ENCODE measurements around the gene PMF1. TPM values are rescaled to one million over a fixed set of nuclear protein-coding genes. Genes with fewer than 3 reads are reported as not detected.

PMF1 gene
- total and polyA plus RNA-seq, 2 experiments from 2014 or later, result 112 to 118 TPM

DNA sequence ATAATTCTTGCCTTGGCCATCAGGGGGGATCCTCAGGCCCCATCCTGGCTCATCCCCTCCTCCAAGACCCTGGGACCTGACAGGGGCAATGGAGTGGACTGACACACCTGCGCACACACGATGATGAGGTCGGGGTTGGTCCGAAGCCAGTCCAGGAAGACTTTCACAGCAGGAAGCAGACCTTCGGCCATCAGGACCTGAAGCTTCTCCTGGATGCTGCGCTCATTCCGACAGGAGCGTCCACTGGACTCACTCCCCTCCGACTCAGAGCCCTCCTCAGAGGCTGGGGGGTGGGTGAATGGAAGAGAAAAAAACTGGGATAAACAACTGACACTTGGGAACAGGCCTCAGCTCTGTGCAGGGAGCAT, 50.5 kb downstream of the PMF1 start:
- Histone ChIP-seq H4K20me1 (replicated peaks; ENCODE audit: insufficient read depth) (peaks cover 27% of the 10 kb centered on the region), H3K36me3 (ENCODE audit: insufficient read depth) (peaks cover 83% of the 10 kb centered on the region), H3K27me3 (ENCODE audit: insufficient read depth) (no peaks in the 10 kb centered on the region), H2AFZ (no peak overlapping the region), H3K79me2 (replicated peaks; ENCODE audit: insufficient read depth) (no peaks in the 10 kb centered on the region), H3K4me3 (no peak overlapping the region), H3K4me1 (ENCODE audit: insufficient read depth) (no peaks in the 10 kb centered on the region), H3F3A (replicated peaks; ENCODE audit: low read depth) (peaks cover 20% of the 10 kb centered on the region; the same call in 1 of the 2 replicates), H3K27ac (ENCODE audit: low read depth) (no peak overlapping the region), H3K4me2 (no peak overlapping the region), H3K9me2 (ENCODE audit: insufficient read depth) (no peaks in the 10 kb centered on the region)
- Mint-ChIP-seq H3K4me1 (no peaks in the 10 kb centered on the region), H3K27me3 (ENCODE audit: insufficient read depth, low read depth, poor library complexity) (peaks cover 3% of the 10 kb centered on the region), H3K27ac (no peak overlapping the region), H3K9me3 (no peaks in the 10 kb centered on the region), H3K4me3 (no peak overlapping the region), H3K36me3 (ENCODE audit: low read depth) (peaks cover 89% of the 10 kb centered on the region)
- DNase-seq (ENCODE audit: low spot score), result no peak
- TF ChIP-seq CREB1 (CRISPR knock-in tag; IDR thresholded peaks at IDR 0.05; ENCODE audit: low read depth) (no peak), EZH2phosphoT487 (IDR thresholded peaks at IDR 0.05; ENCODE audit: unreplicated experiment) (no peak), NANOG (IDR thresholded peaks at IDR 0.05; ENCODE audit: borderline replicate concordance) (no peak), STAT1 (IDR thresholded peaks at IDR 0.05; ENCODE audit: unreplicated experiment) (no peak), POLR2AphosphoS5 (IDR thresholded peaks at IDR 0.05; ENCODE audit: low read depth) (no peak), JUNB (IDR thresholded peaks at IDR 0.05; ENCODE audit: unreplicated experiment) (no peak), ZNF114 (CRISPR knock-in tag; IDR thresholded peaks at IDR 0.05) (no peak), EZH2 (IDR thresholded peaks at IDR 0.05; ENCODE audit: low read depth, unreplicated experiment) (no peak)
- TF ChIP-seq, protein P1, sequence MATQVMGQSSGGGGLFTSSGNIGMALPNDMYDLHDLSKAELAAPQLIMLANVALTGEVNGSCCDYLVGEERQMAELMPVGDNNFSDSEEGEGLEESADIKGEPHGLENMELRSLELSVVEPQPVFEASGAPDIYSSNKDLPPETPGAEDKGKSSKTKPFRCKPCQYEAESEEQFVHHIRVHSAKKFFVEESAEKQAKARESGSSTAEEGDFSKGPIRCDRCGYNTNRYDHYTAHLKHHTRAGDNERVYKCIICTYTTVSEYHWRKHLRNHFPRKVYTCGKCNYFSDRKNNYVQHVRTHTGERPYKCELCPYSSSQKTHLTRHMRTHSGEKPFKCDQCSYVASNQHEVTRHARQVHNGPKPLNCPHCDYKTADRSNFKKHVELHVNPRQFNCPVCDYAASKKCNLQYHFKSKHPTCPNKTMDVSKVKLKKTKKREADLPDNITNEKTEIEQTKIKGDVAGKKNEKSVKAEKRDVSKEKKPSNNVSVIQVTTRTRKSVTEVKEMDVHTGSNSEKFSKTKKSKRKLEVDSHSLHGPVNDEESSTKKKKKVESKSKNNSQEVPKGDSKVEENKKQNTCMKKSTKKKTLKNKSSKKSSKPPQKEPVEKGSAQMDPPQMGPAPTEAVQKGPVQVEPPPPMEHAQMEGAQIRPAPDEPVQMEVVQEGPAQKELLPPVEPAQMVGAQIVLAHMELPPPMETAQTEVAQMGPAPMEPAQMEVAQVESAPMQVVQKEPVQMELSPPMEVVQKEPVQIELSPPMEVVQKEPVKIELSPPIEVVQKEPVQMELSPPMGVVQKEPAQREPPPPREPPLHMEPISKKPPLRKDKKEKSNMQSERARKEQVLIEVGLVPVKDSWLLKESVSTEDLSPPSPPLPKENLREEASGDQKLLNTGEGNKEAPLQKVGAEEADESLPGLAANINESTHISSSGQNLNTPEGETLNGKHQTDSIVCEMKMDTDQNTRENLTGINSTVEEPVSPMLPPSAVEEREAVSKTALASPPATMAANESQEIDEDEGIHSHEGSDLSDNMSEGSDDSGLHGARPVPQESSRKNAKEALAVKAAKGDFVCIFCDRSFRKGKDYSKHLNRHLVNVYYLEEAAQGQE (IDR thresholded peaks at IDR 0.05; ENCODE audit: unreplicated experiment), result no peak
- TF ChIP-seq, protein P2, sequence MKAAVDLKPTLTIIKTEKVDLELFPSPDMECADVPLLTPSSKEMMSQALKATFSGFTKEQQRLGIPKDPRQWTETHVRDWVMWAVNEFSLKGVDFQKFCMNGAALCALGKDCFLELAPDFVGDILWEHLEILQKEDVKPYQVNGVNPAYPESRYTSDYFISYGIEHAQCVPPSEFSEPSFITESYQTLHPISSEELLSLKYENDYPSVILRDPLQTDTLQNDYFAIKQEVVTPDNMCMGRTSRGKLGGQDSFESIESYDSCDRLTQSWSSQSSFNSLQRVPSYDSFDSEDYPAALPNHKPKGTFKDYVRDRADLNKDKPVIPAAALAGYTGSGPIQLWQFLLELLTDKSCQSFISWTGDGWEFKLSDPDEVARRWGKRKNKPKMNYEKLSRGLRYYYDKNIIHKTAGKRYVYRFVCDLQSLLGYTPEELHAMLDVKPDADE (IDR thresholded peaks at IDR 0.05), result no peak
- TF ChIP-seq, protein P3, sequence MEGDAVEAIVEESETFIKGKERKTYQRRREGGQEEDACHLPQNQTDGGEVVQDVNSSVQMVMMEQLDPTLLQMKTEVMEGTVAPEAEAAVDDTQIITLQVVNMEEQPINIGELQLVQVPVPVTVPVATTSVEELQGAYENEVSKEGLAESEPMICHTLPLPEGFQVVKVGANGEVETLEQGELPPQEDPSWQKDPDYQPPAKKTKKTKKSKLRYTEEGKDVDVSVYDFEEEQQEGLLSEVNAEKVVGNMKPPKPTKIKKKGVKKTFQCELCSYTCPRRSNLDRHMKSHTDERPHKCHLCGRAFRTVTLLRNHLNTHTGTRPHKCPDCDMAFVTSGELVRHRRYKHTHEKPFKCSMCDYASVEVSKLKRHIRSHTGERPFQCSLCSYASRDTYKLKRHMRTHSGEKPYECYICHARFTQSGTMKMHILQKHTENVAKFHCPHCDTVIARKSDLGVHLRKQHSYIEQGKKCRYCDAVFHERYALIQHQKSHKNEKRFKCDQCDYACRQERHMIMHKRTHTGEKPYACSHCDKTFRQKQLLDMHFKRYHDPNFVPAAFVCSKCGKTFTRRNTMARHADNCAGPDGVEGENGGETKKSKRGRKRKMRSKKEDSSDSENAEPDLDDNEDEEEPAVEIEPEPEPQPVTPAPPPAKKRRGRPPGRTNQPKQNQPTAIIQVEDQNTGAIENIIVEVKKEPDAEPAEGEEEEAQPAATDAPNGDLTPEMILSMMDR (conservative IDR thresholded peaks at IDR 0.05; ENCODE audit: low read depth in 2 of 2), result no peak
- TF ChIP-seq, protein P4, sequence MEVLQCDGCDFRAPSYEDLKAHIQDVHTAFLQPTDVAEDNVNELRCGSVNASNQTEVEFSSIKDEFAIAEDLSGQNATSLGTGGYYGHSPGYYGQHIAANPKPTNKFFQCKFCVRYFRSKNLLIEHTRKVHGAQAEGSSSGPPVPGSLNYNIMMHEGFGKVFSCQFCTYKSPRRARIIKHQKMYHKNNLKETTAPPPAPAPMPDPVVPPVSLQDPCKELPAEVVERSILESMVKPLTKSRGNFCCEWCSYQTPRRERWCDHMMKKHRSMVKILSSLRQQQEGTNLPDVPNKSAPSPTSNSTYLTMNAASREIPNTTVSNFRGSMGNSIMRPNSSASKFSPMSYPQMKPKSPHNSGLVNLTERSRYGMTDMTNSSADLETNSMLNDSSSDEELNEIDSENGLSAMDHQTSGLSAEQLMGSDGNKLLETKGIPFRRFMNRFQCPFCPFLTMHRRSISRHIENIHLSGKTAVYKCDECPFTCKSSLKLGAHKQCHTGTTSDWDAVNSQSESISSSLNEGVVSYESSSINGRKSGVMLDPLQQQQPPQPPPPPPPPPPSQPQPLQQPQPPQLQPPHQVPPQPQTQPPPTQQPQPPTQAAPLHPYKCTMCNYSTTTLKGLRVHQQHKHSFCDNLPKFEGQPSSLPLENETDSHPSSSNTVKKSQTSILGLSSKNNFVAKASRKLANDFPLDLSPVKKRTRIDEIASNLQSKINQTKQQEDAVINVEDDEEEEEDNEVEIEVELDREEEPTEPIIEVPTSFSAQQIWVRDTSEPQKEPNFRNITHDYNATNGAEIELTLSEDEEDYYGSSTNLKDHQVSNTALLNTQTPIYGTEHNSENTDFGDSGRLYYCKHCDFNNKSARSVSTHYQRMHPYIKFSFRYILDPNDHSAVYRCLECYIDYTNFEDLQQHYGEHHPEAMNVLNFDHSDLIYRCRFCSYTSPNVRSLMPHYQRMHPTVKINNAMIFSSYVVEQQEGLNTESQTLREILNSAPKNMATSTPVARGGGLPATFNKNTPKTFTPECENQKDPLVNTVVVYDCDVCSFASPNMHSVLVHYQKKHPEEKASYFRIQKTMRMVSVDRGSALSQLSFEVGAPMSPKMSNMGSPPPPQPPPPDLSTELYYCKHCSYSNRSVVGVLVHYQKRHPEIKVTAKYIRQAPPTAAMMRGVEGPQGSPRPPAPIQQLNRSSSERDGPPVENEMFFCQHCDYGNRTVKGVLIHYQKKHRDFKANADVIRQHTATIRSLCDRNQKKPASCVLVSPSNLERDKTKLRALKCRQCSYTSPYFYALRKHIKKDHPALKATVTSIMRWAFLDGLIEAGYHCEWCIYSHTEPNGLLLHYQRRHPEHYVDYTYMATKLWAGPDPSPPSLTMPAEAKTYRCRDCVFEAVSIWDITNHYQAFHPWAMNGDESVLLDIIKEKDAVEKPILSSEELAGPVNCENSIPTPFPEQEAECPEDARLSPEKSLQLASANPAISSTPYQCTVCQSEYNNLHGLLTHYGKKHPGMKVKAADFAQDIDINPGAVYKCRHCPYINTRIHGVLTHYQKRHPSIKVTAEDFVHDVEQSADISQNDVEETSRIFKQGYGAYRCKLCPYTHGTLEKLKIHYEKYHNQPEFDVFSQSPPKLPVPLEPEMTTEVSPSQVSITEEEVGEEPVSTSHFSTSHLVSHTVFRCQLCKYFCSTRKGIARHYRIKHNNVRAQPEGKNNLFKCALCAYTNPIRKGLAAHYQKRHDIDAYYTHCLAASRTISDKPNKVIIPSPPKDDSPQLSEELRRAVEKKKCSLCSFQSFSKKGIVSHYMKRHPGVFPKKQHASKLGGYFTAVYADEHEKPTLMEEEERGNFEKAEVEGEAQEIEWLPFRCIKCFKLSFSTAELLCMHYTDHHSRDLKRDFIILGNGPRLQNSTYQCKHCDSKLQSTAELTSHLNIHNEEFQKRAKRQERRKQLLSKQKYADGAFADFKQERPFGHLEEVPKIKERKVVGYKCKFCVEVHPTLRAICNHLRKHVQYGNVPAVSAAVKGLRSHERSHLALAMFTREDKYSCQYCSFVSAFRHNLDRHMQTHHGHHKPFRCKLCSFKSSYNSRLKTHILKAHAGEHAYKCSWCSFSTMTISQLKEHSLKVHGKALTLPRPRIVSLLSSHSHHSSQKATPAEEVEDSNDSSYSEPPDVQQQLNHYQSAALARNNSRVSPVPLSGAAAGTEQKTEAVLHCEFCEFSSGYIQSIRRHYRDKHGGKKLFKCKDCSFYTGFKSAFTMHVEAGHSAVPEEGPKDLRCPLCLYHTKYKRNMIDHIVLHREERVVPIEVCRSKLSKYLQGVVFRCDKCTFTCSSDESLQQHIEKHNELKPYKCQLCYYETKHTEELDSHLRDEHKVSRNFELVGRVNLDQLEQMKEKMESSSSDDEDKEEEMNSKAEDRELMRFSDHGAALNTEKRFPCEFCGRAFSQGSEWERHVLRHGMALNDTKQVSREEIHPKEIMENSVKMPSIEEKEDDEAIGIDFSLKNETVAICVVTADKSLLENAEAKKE (CRISPR knock-in tag; IDR thresholded peaks at IDR 0.05), result no peak
- ATAC-seq, result no peak
